ENCODE measurements around the gene CYP4A11.
"Not testable (repeated sequence)": the region's sequence is repeated elsewhere in the genome, so short reads cannot be mapped to it uniquely, and the experiment has no call there.

CYP4A11 gene, protein sequence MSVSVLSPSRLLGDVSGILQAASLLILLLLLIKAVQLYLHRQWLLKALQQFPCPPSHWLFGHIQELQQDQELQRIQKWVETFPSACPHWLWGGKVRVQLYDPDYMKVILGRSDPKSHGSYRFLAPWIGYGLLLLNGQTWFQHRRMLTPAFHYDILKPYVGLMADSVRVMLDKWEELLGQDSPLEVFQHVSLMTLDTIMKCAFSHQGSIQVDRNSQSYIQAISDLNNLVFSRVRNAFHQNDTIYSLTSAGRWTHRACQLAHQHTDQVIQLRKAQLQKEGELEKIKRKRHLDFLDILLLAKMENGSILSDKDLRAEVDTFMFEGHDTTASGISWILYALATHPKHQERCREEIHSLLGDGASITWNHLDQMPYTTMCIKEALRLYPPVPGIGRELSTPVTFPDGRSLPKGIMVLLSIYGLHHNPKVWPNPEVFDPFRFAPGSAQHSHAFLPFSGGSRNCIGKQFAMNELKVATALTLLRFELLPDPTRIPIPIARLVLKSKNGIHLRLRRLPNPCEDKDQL

DNA sequence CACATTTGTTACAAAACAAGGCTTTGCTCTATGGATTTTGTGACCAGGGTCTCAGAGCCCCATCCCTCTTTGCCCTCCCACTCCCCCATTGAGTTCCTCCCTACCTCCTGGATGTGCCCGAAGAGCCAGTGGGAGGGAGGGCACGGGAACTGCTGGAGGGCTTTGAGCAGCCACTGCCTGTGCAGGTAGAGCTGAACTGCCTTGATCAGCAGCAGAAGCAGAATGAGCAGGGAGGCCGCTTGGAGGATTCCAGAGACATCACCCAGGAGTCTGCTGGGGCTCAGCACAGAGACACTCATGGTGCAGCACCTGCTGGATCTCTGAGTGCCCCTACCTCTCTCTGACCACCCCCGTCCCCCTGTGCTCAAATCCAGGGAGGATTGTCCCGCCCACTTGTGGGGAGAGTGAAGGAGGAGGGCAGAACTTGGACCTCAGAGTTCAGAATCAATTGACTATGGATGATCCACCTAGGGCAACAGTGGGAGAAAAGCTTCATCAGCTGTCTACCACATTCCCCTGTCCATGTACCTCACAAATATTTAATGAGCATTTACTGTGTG is at the start of gene CYP4A11:
Gene CYP4A11 (minus strand): TSS at position 342 of the 560 bp plus-strand sequence. CDS start 43 bp downstream, at position 299.
- POLR2A ChIA-PET, result no interaction called here

DNA sequence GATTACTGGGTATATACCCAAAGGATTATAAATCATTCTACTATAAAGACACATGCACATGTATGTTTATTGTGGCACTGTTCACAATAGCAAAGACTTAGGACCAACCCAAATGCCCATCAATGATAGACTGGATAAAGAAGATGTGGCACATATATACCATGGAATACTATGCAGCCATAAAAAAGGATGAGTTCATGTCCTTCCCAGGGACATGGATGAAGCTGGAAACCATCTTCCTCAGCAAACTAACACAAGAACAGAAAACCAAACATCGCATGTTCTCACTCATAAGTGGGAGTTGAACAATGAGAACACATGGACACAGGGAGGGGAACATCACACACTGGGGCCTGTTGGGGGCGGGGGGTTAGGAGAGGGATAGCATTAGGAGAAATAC is 49.3 kb upstream of the CYP4A11 start:
- POLR2A ChIA-PET, CTCF ChIA-PET: not testable (repeated sequence)

More for the DNA sequence above, at the start of gene CYP4A11:
- TF ChIP-seq FOXA1 (IDR thresholded peaks at IDR 0.05), result no peak
- TF ChIP-seq, protein P1, sequence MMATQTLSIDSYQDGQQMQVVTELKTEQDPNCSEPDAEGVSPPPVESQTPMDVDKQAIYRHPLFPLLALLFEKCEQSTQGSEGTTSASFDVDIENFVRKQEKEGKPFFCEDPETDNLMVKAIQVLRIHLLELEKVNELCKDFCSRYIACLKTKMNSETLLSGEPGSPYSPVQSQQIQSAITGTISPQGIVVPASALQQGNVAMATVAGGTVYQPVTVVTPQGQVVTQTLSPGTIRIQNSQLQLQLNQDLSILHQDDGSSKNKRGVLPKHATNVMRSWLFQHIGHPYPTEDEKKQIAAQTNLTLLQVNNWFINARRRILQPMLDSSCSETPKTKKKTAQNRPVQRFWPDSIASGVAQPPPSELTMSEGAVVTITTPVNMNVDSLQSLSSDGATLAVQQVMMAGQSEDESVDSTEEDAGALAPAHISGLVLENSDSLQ (IDR thresholded peaks at IDR 0.05), result no peak
- TF ChIP-seq TARDBP (IDR thresholded peaks at IDR 0.05), result no peak
- TF ChIP-seq FOXK2 (IDR thresholded peaks at IDR 0.05), result no peak
- TF ChIP-seq SP1 (IDR thresholded peaks at IDR 0.05), result no peak
- DNase-seq (ENCODE audit: extremely low spot score), result no peak
- CTCF ChIA-PET, result no interaction called here

DNA sequence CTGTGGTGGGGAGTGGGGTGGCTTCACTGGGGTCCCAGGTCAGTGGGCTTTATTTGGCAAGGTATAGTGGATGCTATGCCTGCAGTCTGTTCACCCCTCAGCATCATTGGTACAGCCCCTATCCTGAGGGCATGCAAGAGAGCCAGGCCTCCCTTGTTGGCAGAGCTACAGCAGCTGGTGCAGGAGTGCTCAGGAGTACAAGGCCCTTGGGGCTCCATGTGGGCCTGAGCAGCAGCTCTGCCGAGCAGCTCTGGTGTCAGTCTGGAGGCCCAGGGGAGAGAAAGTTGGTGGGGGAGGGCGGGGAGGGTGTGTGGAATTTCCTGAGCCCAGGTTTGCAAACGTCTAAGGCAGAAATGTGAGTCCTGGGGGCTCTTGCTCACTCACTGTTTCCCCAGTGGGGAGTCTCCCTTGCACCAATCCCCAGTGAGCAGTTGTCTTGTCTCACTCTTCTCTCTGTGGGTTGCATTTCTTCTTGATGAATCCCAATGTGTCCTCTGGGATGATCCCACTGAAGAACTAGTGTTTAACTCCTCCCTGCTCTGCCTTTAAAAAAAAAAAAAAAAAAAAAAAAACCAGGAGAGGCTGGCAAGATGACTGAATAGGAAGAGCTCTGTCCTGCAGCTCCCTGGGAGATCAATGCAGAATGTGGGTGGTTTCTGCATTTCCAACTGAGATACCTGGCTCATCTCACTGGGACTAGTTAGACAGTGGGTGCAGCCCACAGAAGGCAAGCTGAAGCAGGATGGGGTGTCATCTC is 42.7 kb upstream of the CYP4A11 start:
- ChIA-PET POLR2A (no interaction called here), CTCF (interaction anchor here (0.8 kb wide), 1 partner anchor 9 kb away, joined by 3 read pairs; no protein-coding TSS in a partner anchor)
- TF ChIP-seq HDGF (IDR thresholded peaks at IDR 0.05; ENCODE audit: borderline replicate concordance) (no peak), CTBP1 (IDR thresholded peaks at IDR 0.05; ENCODE audit: borderline replicate concordance) (no peak), FOXK2 (IDR thresholded peaks at IDR 0.05) (no peak), L3MBTL2 (conservative IDR thresholded peaks at IDR 0.05) (no peak), SP1 (IDR thresholded peaks at IDR 0.05) (no peak), ARNT (IDR thresholded peaks at IDR 0.05) (no peak), ELF4 (IDR thresholded peaks at IDR 0.05) (no peak), BHLHE40 (IDR thresholded peaks at IDR 0.05; ENCODE audit: borderline replicate concordance) (no peak)
- TF ChIP-seq, protein P1 (IDR thresholded peaks at IDR 0.05), result no peak
- DNase-seq (ENCODE audit: extremely low spot score), result no peak

More for the DNA sequence above, 49.3 kb upstream of the CYP4A11 start:
- not testable (repeated sequence) for DNase-seq (ENCODE audit: extremely low spot score)

DNA sequence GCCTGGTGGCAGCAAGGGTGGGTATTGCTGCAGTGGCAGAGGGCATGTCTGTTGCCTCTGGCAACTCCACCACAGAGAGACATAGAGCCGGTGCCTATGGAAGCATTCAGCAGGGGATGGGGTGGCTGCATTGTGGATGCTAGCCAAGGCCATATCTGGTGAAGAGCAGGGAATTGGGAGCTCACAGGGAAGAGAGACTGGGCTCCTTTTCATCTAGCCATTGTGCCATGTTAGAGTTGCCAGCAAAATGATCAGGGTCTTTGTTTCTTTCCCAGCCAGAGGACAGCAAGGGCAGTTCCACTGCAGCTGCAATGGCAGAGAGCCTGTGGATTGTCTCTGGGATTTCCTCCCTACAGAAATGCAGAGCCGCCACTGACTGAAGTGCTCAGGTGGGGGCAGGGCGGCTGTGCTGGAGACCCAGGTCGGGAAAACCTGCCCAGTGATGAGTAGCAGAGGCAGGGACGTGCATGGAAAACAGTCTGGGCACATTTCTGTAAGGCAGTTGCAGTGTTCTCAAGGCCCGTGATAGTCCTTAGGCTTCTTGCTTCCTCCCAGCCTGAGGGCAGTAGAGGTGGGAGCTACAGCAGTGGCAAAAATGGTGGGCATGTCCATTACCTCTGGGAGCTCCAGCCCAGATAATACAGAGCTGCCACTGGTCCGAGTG is 42.0 kb upstream of the CYP4A11 start:
- TF ChIP-seq NFRKB (IDR thresholded peaks at IDR 0.05), result no peak
- POLR2A ChIA-PET, result no interaction called here
- CTCF ChIA-PET, result no interaction called here
- no peak for DNase-seq (ENCODE audit: extremely low spot score)

DNA sequence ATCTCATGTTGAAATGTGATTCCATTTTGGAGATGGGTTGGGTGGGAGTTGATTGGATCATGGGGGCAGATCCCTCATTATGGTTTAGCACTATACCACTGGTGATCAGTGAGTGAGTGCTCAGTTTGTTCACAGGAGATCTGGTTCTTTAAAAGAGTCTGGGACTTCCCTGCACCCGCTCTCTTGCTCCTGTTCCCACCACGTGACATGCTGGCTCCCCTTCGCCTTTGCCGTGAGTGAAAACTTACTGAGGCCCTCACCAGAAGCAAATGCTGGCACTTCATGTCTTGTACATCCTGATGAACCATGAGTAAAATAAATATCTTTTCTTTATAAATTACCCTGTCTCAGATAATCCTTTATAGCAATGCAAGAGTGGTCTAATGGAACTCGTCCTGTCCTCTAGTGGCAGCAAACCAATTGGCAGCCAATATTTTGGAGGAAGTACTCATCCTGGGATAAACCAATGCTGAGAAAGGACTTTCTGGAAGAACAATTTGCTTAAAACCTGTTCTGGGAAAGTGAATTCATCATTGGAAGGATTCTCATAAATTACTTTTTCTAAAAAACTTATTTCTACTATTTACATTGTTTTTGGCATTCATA is 27.8 kb upstream of the CYP4A11 start:
- ChIA-PET CTCF (no interaction called here), POLR2A (no interaction called here)
- no peak for DNase-seq (ENCODE audit: extremely low spot score)
- no peak for TF ChIP-seq FOXM1 (IDR thresholded peaks at IDR 0.05; ENCODE audit: borderline replicate concordance)
- no peak for TF ChIP-seq ELF4 (IDR thresholded peaks at IDR 0.05)
- TF ChIP-seq TARDBP (IDR thresholded peaks at IDR 0.05), result no peak
- TF ChIP-seq L3MBTL2 (conservative IDR thresholded peaks at IDR 0.05), result no peak
- TF ChIP-seq, protein P1 (IDR thresholded peaks at IDR 0.05), result no peak
- no peak for TF ChIP-seq ARNT (IDR thresholded peaks at IDR 0.05)
- no peak for TF ChIP-seq SP1 (IDR thresholded peaks at IDR 0.05)
- no peak for TF ChIP-seq FOXK2 (IDR thresholded peaks at IDR 0.05)
- no peak for TF ChIP-seq FOXA1 (IDR thresholded peaks at IDR 0.05)
- TF ChIP-seq CTBP1 (IDR thresholded peaks at IDR 0.05; ENCODE audit: borderline replicate concordance), result no peak
- TF ChIP-seq NFRKB (IDR thresholded peaks at IDR 0.05), result no peak
- TF ChIP-seq ZNF384 (IDR thresholded peaks at IDR 0.05), result no peak
- TF ChIP-seq LEF1 (IDR thresholded peaks at IDR 0.05; ENCODE audit: borderline replicate concordance), result no peak

DNA sequence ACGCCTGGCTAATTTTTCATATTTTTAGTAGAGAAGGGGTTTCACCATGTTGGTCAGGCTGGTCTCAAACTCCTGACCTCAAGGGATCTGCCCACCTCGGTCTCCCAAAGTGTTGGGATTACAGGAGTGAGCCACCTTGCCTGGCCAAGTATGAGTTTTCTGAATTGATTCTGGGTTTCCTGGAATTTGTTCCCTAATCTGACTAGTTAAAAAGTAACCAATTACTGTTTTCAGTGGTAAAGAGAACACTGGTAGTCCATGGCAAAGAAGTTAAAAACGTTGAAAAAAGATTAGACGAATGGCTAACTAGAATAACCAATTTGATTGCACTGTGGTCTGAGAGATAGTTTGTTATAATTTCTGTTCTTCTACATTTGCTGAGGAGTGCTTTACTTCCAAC is 21.0 kb upstream of the CYP4A11 start:
- CTCF ChIA-PET; POLR2A ChIA-PET; DNase-seq (ENCODE audit: extremely low spot score): not testable (repeated sequence)
